GM19397 (cell line): ENCODE data around the gene TLE3.
"Not testable (repeated sequence)": the region's sequence is repeated elsewhere in the genome, so short reads cannot be mapped to it uniquely, and the experiment has no call there.

Experiments used
- ATAC-seq: cut with Tn5 transposase; IDR thresholded peaks from one replicate; pipeline ENCODE4 v1.9.1; 2021; ENCODE audit warnings: mild to moderate bottlenecking, moderate library complexity; ENCODE audit not compliant: unreplicated experiment

TLE3 gene

GRCh38 chr15:70127288-70127746 lies 29.6 kb upstream of the TLE3 start:
- ATAC-seq = no peak

GRCh38 chr15:70126362-70126761 lies 28.6 kb upstream of the TLE3 start:
- no peak for ATAC-seq

GRCh38 chr15:70125605-70126004 lies 27.9 kb upstream of the TLE3 start:
- ATAC-seq = no peak

GRCh38 chr15:70121624-70122302 lies 24.0 kb upstream of the TLE3 start:
- ATAC-seq = no peak

- ATAC-seq = no peak
Observed at GRCh38 chr15:70120958-70121623, 23.4 kb upstream of the TLE3 start.

- no peak for ATAC-seq
Observed at GRCh38 chr15:70119911-70120508, 22.3 kb upstream of the TLE3 start.

- no peak for ATAC-seq
Observed at GRCh38 chr15:70118599-70118998, 20.9 kb upstream of the TLE3 start.

GRCh38 chr15:70116317-70116716 lies 18.6 kb upstream of the TLE3 start:
- no peak for ATAC-seq

- ATAC-seq = no peak
Observed at GRCh38 chr15:70114221-70114620, 16.5 kb upstream of the TLE3 start.

GRCh38 chr15:70113304-70113700 lies 15.6 kb upstream of the TLE3 start:
- no peak for ATAC-seq

GRCh38 chr15:70112572-70113303 lies 15.0 kb upstream of the TLE3 start:
- ATAC-seq = not testable (repeated sequence)

- no peak for ATAC-seq
Observed at GRCh38 chr15:70112074-70112395, 14.3 kb upstream of the TLE3 start.

- no peak for ATAC-seq
Observed at GRCh38 chr15:70111203-70112073, 13.7 kb upstream of the TLE3 start.

GRCh38 chr15:70109978-70110377 lies 12.3 kb upstream of the TLE3 start:
- no peak for ATAC-seq

- ATAC-seq = no peak
Observed at GRCh38 chr15:70109531-70109930, 11.8 kb upstream of the TLE3 start.

- no peak for ATAC-seq
Observed at GRCh38 chr15:70103880-70104626, 6.3 kb upstream of the TLE3 start.

- ATAC-seq = no peak
Observed at GRCh38 chr15:70102827-70103226, 5.1 kb upstream of the TLE3 start.

GRCh38 chr15:70101459-70102113 lies 3.9 kb upstream of the TLE3 start:
- ATAC-seq = no peak
